GM19438 (cell line): ENCODE results near the gene CNTN4.
"Not testable (repeated sequence)": the region's sequence is repeated elsewhere in the genome, so short reads cannot be mapped to it uniquely, and the experiment has no call there.

Source experiments
- ATAC-seq: cut with Tn5 transposase; IDR thresholded peaks from one replicate; pipeline ENCODE4 v1.9.1; 2021; ENCODE audit warnings: low read depth; ENCODE audit not compliant: unreplicated experiment

CNTN4 gene

GRCh38 chr3:2876362-2876761 lies 777.7 kb downstream of the CNTN4 start:
- ATAC-seq: no peak

GRCh38 chr3:2879023-2879422 lies 780.4 kb downstream of the CNTN4 start:
- ATAC-seq: no peak

- no peak for ATAC-seq
Measured at GRCh38 chr3:2879587-2879986, 780.9 kb downstream of the CNTN4 start.

GRCh38 chr3:2880218-2880756 lies 781.6 kb downstream of the CNTN4 start:
- no peak for ATAC-seq

GRCh38 chr3:2883283-2883682 lies 784.6 kb downstream of the CNTN4 start:
- no peak for ATAC-seq

- ATAC-seq: no peak
Measured at GRCh38 chr3:2888592-2888991, 789.9 kb downstream of the CNTN4 start.

- no peak for ATAC-seq
Measured at GRCh38 chr3:2889736-2890135, 791.1 kb downstream of the CNTN4 start.

GRCh38 chr3:2896308-2896939 lies 797.8 kb downstream of the CNTN4 start:
- no peak for ATAC-seq

- no peak for ATAC-seq
Measured at GRCh38 chr3:2897821-2898220, 799.2 kb downstream of the CNTN4 start.

- ATAC-seq: no peak
Measured at GRCh38 chr3:2898591-2899353, 800.1 kb downstream of the CNTN4 start.

- no peak for ATAC-seq
Measured at GRCh38 chr3:2904054-2904453, 805.4 kb downstream of the CNTN4 start.

- no peak for ATAC-seq
Measured at GRCh38 chr3:2908693-2909351, 810.2 kb downstream of the CNTN4 start.

GRCh38 chr3:2910997-2911396 lies 812.3 kb downstream of the CNTN4 start:
- no peak for ATAC-seq

GRCh38 chr3:2915826-2916225 lies 817.2 kb downstream of the CNTN4 start:
- ATAC-seq: no peak

- not testable (repeated sequence) for ATAC-seq
Measured at GRCh38 chr3:2916640-2917039, 818.0 kb downstream of the CNTN4 start.

- peak; percentile 42 for ATAC-seq
Measured at GRCh38 chr3:2920103-2920502, 821.4 kb downstream of the CNTN4 start.

- no peak for ATAC-seq
Measured at GRCh38 chr3:2921452-2921851, 822.8 kb downstream of the CNTN4 start.

GRCh38 chr3:2921903-2922302 lies 823.2 kb downstream of the CNTN4 start:
- peak; percentile 62 for ATAC-seq

- no peak for ATAC-seq
Measured at GRCh38 chr3:2923390-2923789, 824.7 kb downstream of the CNTN4 start.

- no peak for ATAC-seq
Measured at GRCh38 chr3:2927259-2927658, 828.6 kb downstream of the CNTN4 start.

- no peak for ATAC-seq
Measured at GRCh38 chr3:2929574-2929973, 830.9 kb downstream of the CNTN4 start.
